GM18868 (cell line): ENCODE data around the gene GYPA.
"Not testable (repeated sequence)": the region's sequence is repeated elsewhere in the genome, so short reads cannot be mapped to it uniquely, and the experiment has no call there.

ENCODE experiments used
- ATAC-seq: cut with Tn5 transposase; IDR thresholded peaks from one replicate; pipeline ENCODE4 v1.9.1; 2021; ENCODE audit warnings: mild to moderate bottlenecking, moderate library complexity; ENCODE audit not compliant: unreplicated experiment

GYPA gene

DNA sequence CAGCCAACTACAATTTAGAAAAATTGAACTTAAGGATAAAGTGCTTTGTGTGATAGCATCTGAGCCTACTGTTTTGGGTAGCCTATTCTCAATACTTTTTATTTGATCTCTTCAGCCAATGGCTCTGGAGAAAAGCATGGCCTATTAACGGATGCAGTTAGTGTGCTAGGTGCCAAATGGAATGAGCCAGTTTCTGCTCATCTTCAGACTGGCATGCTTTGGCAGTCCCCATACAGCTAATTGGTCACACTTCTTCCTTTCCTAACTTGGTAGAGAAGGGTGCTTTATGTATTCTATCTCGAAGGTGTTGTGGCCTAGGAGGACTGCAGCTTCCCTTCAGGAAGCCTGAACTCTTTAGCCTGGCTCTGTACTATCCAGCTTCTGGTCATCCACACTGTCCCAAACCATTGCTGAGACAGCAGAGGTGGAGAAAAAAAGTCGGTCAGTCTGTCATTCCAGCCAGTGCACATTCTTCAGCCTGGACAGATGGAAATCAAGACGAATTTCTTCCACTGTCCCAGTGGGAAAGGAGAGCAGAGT, 11.1 kb downstream of the GYPA start:
- not testable (repeated sequence) for ATAC-seq

DNA sequence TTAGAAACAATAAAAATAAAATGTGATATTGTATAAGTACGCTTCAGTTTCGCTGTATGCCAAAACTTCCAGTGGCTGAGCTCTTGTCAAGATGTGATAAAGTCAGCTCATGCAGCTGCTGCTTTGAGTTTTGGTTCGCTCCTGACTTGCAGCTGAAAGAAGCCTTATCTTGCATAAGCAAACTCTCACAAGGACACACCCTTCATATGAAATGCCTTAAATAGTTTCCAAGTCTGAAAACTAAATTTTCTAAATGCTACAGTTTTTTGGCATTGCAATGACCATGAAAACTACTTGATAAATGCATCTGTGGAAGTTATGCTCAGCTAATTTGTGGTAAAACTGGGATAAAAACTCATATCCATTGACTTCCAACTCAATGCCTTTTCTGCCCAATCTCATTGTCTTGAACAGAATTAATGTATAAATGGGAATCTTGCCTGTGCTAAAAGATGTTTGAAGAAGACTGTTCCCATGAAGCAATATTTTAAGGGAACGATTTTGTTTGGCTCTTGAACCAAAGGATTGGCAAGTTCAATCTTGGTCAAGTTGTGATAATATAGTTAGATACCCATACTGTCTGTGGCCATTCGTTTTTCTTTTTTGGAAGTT, 11.7 kb downstream of the GYPA start:
- not testable (repeated sequence) for ATAC-seq

DNA sequence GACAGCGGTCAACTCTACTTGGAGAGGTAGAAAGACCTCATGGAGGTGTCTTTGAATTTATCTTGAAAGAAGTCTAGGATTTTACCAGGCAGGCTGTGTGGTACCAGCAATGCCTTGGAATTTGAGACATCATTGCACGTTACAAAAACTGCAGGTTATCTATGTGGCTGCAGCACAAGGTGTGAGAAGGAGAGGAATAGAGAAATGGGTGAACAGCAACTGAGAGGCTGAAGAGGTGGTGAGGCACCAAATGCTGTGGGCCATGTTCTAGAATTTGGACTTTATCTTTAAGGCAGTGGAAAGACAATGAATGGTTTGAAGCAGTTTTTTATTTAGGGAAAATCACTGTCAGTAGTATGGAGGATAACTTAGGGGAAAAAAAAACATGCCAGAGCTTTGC, 15.4 kb downstream of the GYPA start:
- ATAC-seq, result not testable (repeated sequence)

DNA sequence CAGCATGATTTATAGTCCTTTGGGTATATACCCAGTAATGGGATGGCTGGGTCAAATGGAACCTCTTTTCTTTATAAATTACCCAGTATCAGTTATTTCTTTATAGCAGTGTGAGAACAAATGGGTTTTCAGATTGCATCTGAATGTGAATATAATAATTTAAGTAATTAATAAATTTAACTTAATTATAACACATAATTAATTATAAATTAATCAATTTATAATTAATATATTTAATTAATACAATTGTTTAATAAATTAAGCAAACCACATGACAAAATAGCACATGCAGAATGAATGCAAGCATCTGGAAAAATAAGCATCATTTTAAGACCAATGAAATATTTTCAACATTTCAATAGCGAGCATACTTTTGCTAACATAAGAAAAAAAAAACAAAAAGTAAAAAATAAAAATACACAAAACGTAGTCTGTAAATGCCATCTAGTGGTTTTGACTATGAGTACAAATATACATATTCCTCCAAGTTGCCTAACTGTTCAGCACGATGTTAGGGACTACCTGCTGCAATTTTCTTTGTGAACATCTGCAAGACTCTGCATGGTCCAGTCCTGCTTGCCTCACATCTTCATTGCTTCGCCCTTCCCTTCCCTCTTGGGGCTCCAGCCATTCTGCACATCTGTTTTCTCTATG, 16.4 kb downstream of the GYPA start:
- not testable (repeated sequence) for ATAC-seq

DNA sequence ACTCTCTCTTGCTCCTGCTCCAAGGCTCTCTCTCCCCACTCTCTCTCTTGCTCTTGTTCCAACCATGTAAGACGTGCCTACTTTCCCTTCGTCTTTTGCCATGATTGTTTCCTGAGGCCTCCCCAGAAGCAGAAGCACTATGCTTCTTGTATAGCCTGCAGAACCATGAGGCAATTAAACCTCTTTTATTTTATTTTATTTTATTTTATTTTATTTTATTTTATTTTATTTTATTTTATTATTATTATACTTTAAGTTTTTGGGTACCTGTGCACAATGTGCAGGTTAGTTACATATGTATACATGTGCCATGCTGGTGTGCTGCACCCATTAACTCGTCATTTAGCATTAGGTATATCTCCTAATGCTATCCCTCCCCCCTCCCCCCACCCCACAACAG, 17.2 kb downstream of the GYPA start:
- ATAC-seq, result not testable (repeated sequence)

DNA sequence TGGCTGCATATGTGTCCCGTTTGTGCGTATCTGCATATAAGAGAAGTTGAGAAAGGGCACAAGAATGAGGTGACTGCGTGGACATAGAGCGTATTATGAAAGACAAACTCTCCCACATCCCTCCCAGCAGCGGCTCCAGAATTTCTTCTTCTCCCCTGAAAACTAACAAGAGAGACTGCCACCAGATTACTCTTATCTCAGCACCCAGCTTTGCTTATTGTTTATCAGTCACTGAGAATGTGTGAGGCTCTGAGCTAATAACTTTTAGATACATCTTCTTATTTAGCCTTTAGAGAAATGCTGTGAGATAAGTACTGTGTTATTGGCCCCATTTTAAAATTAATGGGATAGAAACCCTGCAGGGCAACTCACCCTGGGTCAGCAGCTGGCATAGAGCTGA, 20.8 kb downstream of the GYPA start:
- ATAC-seq, result not testable (repeated sequence)

DNA sequence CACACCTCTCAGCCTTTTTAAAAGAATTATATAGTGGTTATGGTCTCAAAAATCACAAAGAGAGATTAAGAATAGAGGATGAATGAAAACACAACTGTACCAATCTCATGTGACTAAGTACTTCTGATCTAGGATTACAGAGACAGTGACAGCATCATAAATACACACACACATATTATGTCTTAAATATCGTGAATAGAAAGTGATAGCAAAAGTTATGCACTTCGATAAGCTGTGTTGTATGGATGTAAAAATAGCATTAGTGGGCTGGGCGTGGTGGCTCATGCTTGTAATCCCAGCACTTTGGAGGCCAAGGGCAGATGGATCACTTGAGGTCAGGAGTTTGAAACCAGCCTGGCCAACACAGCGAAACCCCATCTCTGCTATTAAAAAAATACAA, 25.0 kb downstream of the GYPA start:
- ATAC-seq, result no peak

DNA sequence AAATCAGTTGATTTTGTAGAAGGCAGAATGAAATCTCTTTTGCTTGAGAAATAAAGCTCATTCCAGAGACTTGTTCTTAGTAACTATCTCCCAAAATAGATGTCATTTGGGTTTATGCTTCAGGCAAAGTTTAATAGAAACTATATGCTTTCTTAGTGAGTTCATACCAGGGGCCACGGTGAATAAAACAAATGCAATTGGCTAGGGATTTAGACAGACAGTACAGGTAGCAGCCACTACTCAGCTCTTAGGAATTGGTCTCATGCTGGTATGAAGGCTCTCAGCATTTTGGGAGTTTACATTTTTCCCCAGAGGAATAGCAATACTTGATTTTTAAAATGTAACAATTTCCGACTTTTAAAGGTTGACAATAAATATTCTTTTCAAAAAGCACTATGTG, 27.0 kb downstream of the GYPA start:
- ATAC-seq, result no peak

DNA sequence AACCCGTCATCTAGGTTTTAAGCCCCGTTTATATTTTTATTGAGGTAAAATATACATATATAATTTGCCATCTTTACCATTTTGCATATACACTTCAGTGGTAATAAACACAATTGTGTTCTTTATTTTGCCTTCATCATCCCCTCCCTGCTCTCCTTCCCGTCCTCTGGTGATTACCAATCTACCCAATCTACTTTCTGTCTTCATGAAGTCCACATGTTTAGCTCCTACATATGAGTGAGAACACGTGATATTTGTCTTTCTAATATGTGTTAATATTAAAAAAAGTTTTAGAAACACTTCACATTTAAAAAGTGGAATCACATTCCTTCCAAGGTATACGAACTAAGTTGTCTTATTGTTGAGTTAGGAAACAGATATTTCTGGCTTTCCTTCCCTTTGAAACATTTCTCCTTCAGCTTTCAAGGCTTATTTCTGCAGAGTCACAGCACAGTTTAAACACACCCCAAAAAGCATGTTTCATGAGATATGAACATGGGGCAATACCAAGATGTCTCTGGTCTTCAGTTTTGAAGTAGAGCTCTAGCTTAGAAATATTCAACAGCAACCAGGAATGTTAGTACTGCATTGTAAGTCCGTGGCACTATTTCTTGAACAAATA, 35.9 kb downstream of the GYPA start:
- ATAC-seq, result no peak

DNA sequence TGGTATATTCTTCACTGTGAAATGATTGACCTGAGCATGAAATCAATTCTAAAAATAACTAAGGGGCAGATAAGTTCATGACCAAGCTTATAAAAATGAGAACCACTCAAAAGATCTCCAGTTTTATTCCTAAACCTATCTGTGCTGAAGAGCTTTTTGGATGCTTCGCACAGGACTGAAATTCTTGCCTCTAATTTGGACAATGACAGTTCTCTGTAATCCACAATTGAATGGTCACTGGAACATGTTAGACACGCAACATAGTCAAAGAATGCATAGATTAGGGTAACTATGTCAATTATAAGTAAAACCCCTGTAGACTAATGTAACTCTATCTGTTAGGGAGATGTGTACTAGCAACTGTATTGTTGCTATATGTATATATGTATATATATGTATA, 42.7 kb downstream of the GYPA start:
- not testable (repeated sequence) for ATAC-seq

DNA sequence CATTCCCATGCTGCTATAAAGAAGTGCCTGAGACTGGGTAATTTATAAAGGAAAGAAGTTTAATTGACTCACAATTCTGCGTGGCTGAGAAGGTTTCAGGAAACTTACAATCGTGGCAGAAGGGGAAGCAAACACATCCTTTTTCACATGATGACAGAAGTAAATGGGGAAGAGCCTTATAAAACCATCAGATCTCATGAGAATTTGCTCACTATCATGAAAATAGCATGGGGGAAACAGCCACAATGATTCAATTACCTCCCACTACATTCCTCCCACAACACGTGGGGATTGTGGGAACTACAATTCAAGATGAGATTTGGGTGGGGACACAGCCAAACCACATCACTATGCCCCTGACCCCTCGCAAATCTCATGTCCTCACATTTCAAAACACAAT, 46.5 kb downstream of the GYPA start:
- ATAC-seq, result not testable (repeated sequence)

DNA sequence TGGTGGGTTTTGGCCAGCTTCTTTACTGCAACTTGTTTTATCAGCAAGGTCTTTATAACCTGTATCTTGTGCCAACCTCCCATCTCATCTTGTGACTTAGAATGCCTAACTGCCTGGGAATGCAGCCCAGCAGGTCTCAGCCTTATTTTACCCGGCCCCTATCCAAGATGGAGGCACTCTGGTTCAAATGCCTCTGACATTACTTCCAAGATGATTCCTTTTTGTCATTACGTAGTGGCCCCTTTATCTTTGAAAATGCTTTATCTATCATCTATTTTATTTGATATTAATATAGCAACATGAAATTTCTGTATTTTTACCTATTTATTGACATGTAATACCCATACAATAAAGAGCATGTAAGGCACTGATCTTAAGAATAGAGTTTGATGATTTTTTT, 49.3 kb downstream of the GYPA start:
- ATAC-seq, result not testable (repeated sequence)

DNA sequence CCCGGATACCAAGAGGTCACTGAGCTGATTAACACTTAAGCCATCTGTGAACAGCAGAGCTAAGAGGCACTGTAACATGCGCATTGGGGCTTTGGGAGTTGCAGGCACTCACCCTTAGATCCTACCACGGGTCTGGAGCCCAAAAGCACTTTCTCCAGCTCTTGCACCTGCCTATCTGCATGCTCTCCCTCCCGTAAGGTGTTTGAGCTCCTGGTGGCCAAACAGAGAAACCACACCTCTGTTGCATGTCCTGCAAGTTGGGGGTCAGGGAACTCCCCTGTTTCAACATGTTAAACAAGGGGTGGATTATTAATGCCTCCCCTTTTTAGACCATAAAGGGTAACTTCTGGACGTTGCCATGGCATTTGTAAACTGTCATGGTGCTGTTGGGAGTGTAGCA, 49.8 kb downstream of the GYPA start:
- ATAC-seq, result no peak

DNA sequence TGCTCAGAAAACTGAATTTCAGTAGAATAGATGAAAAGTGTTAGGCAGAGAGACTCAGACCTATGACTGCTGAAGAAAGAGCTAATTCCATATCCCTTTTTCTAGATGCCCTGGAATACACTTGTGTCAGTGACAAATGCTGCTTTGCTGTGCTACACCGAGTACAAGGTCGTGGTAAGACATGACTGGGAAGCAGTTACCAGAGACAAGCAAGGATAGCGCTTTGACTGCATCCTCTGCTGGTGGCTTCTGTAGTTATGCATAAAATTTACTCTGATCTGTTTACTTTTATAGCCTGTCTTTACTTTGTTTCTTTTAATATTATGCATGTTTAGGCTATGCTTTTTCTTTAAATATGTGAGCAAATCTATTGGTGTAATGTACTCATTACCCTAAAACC, 58.5 kb downstream of the GYPA start:
- not testable (repeated sequence) for ATAC-seq

DNA sequence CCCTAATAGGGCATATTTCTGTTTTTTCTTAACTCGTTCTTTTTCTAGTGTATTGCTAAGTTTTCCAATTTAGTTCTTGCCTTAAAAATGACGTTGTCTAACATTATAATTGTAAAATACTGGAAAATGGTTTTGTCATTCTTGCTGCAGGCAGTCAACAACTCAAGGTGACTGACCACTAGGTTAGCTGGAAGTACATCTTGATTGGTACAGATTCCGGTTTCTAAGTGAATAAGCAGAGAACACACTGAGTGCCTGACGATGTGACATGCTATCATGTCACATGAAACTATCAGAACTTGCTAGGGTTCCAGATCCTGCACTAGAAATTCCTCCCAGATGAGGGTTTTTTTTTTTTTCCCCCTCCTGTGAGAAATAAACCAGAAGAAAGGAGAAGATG, 60.4 kb downstream of the GYPA start:
- ATAC-seq, result not testable (repeated sequence)

DNA sequence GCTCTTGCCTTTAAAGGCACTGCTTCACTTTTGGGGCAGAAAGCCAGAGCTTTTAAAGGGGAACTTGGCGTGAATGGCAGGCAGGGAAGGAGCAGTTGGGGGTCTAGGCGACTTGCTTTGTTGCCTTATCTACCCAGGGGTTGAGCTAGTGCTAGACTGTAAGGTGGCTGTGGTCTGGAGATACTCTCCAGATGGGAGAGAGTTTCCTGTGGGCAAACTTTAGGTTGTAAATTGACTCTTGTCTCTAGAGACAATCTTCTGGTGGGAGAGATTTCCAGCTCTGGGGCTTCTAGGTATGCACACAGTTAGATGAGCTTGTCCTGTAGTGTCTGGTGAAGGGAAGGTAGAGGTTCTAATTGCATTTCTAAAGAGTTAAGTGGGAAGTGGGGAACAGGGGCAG, 61.8 kb downstream of the GYPA start:
- ATAC-seq, result not testable (repeated sequence)

DNA sequence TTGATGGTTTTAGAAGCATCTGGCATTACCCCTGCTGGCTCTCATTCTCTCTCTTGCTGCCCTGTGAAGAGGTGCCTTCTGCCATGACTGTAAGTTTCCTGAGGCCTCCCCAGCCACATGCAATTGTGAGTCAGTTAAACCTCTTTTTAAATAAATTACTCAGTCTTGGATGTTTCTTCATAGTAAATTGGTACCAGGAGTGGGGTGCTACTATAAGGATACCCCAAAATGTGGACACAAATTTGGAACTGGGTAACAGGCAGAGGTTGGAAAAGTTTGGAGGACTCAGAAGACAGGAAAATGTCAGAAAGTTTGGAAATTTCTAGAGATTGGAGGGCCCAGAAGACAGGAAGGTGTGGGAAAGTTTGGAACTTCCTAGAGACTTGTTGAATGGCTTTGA, 79.0 kb downstream of the GYPA start:
- ATAC-seq, result not testable (repeated sequence)

DNA sequence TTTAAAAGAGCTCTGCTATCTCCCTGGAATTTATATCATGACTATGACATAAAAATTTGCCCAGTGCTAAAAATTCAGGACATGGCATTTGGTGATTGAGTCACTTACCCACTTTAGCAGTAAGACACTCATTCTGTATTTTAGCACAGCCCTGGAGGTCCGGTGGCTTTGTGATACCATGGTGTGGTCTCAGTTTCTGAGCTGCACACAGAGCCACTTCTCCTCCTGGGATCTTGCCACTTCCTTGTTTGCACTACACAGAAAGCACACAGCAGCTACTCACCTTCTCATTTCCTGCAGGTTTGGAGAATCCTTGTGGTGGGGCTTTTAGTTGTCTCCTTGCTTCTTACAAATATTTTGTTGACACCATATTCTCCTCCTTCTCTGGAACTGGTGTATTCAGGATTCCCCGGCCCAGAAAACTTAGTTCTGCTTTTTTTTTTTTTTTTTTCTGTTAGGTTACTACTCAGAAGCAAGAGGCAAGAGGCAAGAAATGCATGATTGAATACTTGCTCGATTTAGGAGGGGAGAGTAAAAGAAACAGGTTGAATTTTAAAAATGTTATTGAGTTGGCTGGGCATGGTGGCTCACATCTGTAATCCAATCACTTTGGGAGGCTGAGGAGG, 80.2 kb downstream of the GYPA start:
- ATAC-seq, result not testable (repeated sequence)
